K562 (cell line): ENCODE data around the gene DDR1. TPM values are rescaled to one million over a fixed set of nuclear protein-coding genes. Genes with fewer than 3 reads are reported as not detected.

ENCODE experiments used
- ESRRA ChIP-seq: fragments of 450-650 bp; IDR thresholded peaks from 2 replicates; pipeline ENCODE4 v1.6.1; 2014; ENCODE audit warnings: low read depth, mild to moderate bottlenecking, moderate library complexity, borderline replicate concordance
- GATAD2B ChIP-seq: fragments of 450-650 bp; IDR thresholded peaks from 2 replicates; pipeline ENCODE4 v1.6.1; 2017; ENCODE audit warnings: mild to moderate bottlenecking, borderline replicate concordance
- HDGF ChIP-seq: fragments of 450-650 bp; IDR thresholded peaks from 2 replicates; pipeline ENCODE4 v1.6.1; 2016
- HLTF ChIP-seq: fragments of 450-650 bp; IDR thresholded peaks from 2 replicates; pipeline ENCODE4 v1.6.1; 2016
- MITF ChIP-seq: IDR thresholded peaks from 2 replicates; pipeline ENCODE4 v1.6.1; 2014; ENCODE audit warnings: antibody characterized with exemption
- MLLT1 ChIP-seq, 2 experiments: fragments of 450-650 bp; IDR thresholded peaks; 2 replicates each; pipeline ENCODE4 v1.6.1; 2016
- RBBP5 ChIP-seq: fragments of 200-600 bp; sonication (generic); IDR thresholded peaks from 2 replicates; pipeline ENCODE4 v1.6.1; 2012; ENCODE audit warnings: borderline replicate concordance, mild to moderate bottlenecking, low read length, control low read depth, inconsistent platforms; ENCODE audit not compliant: insufficient read depth, poor library complexity, severe bottlenecking
- SUPT5H ChIP-seq: fragments of 450-650 bp; IDR thresholded peaks from 2 replicates; pipeline ENCODE4 v1.6.1; 2016
- TEAD1 ChIP-seq, 2 experiments: fragments of 450-650 bp in 1 of 2; sonication (generic) in 1 of 2; formaldehyde crosslinking; IDR thresholded peaks; 2 replicates each; pipeline versions ENCODE4 v1.4.0 to v1.8.0; 2020 to 2022; ENCODE audit warnings: mild to moderate bottlenecking in 2 of 2, missing genetic modification reagents in 1 of 2
- ZNF318 ChIP-seq, 2 experiments: fragments of 450-650 bp; IDR thresholded peaks; 2 replicates each; pipeline ENCODE4 v1.6.1; 2016; ENCODE audit warnings: mild to moderate bottlenecking in 2 of 2, borderline replicate concordance in 1 of 2, low read depth in 1 of 2, moderate library complexity in 1 of 2
- ZNF695 ChIP-seq: fragments of 450-650 bp; formaldehyde crosslinking; IDR thresholded peaks from 2 replicates; pipeline ENCODE4 v1.4.0; 2020; ENCODE audit warnings: mild to moderate bottlenecking, moderate library complexity
- polyA plus RNA-seq, 8 experiments: library from polyadenylated mRNA; depleted of rRNA in 4 of 8; stranded (reverse) in 5 of 8; unstranded in 3 of 8; fragments of >200 nt; fragmentation: Nextera tagmentation in 2 of 8; fragmentation: Illumina TruSeq in 1 of 8; extraction: Ambion mirVana in 2 of 8; extraction: Trizol in 1 of 8; gene quantifications; 2 replicates each; pipeline versions ENCODE4 v1.2.1 to v1.2.3, GENCODE V29; 2011 to 2014; ENCODE audit warnings: inconsistent platforms in 1 of 8, missing spikeins in 1 of 8
- total RNA-seq, 7 experiments: library from RNA; depleted of rRNA in 6 of 7; stranded (reverse); fragments of >200 nt in 6 of 7; fragmentation: Illumina TruSeq in 2 of 7; extraction: Trizol in 2 of 7; gene quantifications; 2 replicates each; pipeline versions ENCODE4 v1.2.1 to v1.2.3, GENCODE V29; 2011 to 2021; ENCODE audit warnings: low replicate concordance in 1 of 7
- TF ChIP-seq, protein P1 (sequence below): sonication (generic); formaldehyde crosslinking; IDR thresholded peaks from 2 replicates; pipeline ENCODE4 v1.8.1; 2022; ENCODE audit warnings: missing genetic modification reagents
- TF ChIP-seq, protein P2 (sequence below): fragments of 450-650 bp; formaldehyde crosslinking; conservative IDR thresholded peaks from 2 replicates; pipeline ENCODE4 v1.4.0; 2022; ENCODE audit warnings: mild to moderate bottlenecking, missing genetic modification characterization

The DDR1 gene
- total and polyA plus RNA-seq, 9 of the 15 experiments (the other 6 are each of a cell fraction or from before 2014, with no cell fraction given): 1.4 to 44.6 (median 12.2) TPM

DNA sequence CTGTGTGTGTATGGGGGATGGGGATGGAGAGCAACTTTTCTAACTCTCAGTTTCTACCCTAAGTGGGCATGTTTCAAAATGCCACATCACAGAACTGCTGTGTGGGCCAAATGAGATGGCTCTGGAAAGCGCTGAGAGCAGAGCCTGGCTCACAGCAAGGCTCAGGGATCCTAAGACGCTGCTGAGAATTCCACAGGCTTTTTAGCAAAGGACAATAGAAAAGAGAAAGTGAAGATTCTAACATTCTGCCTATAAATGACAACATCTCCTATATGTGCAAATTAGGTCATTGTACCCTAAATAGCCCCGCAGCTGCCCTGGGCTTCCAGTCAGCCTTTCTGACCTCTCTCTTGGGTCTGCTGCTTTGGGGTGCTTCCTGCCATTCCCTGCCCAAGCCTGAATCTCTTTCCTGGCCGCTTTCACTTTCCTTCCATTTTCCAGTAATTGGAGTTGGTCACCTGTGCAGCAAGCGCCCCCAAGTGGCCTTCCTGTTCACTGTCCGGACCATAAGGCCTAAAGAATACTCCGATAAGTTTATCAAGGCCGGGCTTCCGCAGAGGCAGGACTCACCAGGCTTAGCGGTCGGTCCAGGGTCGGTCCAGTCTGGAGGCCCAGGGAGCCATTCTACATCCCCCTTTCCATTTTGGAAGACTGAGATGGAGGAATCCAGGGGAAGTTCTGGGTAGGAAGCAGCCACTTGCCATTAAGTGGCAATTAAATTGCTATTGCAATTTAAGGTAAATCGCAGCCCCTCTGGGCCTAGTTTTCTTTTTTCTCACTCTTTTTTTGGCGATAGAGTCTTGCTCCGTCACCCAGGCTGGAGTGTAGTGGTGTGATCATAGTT is 6.7 kb upstream of the DDR1 start (continued):
- no peak; a peak in 1 of 4 replicates for TF ChIP-seq ZNF318 (IDR thresholded peaks at IDR 0.05; ENCODE audit: borderline replicate concordance in 1 of 2, low read depth in 1 of 2)
- TF ChIP-seq SUPT5H: no peak
- TF ChIP-seq MLLT1 (IDR thresholded peaks at IDR 0.05): peak; percentile 47 to 66; a peak in 2 of 4 replicates
- peak; percentile 66; the same call in 1 of the 2 replicates for TF ChIP-seq GATAD2B
- TF ChIP-seq MITF: no peak
- peak in 1 of 2 experiments; percentile 65; a peak in 2 of 4 replicates for TF ChIP-seq TEAD1 (CRISPR knock-in tag; IDR thresholded peaks at IDR 0.05)
- TF ChIP-seq, protein P1, sequence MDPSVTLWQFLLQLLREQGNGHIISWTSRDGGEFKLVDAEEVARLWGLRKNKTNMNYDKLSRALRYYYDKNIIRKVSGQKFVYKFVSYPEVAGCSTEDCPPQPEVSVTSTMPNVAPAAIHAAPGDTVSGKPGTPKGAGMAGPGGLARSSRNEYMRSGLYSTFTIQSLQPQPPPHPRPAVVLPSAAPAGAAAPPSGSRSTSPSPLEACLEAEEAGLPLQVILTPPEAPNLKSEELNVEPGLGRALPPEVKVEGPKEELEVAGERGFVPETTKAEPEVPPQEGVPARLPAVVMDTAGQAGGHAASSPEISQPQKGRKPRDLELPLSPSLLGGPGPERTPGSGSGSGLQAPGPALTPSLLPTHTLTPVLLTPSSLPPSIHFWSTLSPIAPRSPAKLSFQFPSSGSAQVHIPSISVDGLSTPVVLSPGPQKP (CRISPR knock-in tag): no peak
- TF ChIP-seq ESRRA: peak; percentile 72
- no peak for TF ChIP-seq RBBP5
- no peak for TF ChIP-seq HLTF
- TF ChIP-seq, protein P2, sequence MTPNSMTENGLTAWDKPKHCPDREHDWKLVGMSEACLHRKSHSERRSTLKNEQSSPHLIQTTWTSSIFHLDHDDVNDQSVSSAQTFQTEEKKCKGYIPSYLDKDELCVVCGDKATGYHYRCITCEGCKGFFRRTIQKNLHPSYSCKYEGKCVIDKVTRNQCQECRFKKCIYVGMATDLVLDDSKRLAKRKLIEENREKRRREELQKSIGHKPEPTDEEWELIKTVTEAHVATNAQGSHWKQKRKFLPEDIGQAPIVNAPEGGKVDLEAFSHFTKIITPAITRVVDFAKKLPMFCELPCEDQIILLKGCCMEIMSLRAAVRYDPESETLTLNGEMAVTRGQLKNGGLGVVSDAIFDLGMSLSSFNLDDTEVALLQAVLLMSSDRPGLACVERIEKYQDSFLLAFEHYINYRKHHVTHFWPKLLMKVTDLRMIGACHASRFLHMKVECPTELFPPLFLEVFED (CRISPR knock-in tag): no peak
- no peak for TF ChIP-seq HDGF
- TF ChIP-seq ZNF695 (CRISPR knock-in tag): no peak
